DOHH2 (cell line): ENCODE data around the gene SCN7A.

Experiments
- CTCF ChIP-seq: fragments of 200-600 bp; sonication (generic); IDR thresholded peaks from one replicate; pipeline ENCODE4 v1.5.1; 2014; ENCODE audit warnings: antibody characterized with exemption, mild to moderate bottlenecking, low read depth, low read length; ENCODE audit not compliant: poor library complexity, severe bottlenecking
- EZH2phosphoT487 ChIP-seq: fragments of 200-600 bp; sonication (generic); IDR thresholded peaks from 2 replicates; pipeline ENCODE4 v1.6.1; 2017; ENCODE audit warnings: borderline replicate concordance, mild to moderate bottlenecking, antibody characterized with exemption, low read length, moderate library complexity, mixed read lengths

- TF ChIP-seq CTCF (no peak), EZH2phosphoT487 (no peak)
These were observed 108.7 kb downstream of the SCN7A start for GRCh38 chr2:166385313-166385712.
